Bronchial epithelial cell (primary cell): ENCODE data around the gene AFF1. TPM values are rescaled to one million over a fixed set of nuclear protein-coding genes. Genes with fewer than 3 reads are reported as not detected.

Experiments used
- DNase-seq: peaks from one replicate; pipeline ENCODE4 v3.0.0-alpha.2; 2010; ENCODE audit warnings: low read depth
- FAIRE-seq: peaks from 2 replicates; lab custom pipeline; 2011; peaks lifted over from hg19 to GRCh38; lab: Jason Lieb, UNC
- H3K27me3 ChIP-seq: 2 replicates; pipeline ENCODE4 v1.5.1; 2011; ENCODE audit warnings: low read length; ENCODE audit not compliant: control insufficient read depth, insufficient read depth
- H3K36me3 ChIP-seq: 2 replicates; pipeline ENCODE4 v1.5.1; 2011; ENCODE audit warnings: low read length; ENCODE audit not compliant: control insufficient read depth, insufficient read depth
- H3K4me3 ChIP-seq: 2 replicates; pipeline ENCODE4 v1.5.1; 2011; ENCODE audit warnings: mild to moderate bottlenecking, low read depth, low read length, control low read depth
- CTCF ChIP-seq: IDR thresholded peaks from 2 replicates; pipeline ENCODE4 v1.5.1; 2011; ENCODE audit warnings: mild to moderate bottlenecking, moderate library complexity, low read length, control low read depth, inconsistent platforms; ENCODE audit not compliant: insufficient read depth, severe bottlenecking
- total RNA-seq: library from RNA; depleted of rRNA; stranded (reverse); fragments of >200 nt; gene quantifications from 2 replicates; pipeline ENCODE4 v1.2.1, GENCODE V29; 2014

Gene AFF1
- total RNA-seq, 1 donor from 2014 or later: 9.2 TPM

- no peaks in the 10 kb centered on the region for H3K27me3 ChIP-seq
- H3K4me3 ChIP-seq: no peak overlapping the region
- H3K36me3 ChIP-seq: peaks cover 5% of the 10 kb centered on the region
- peak; percentile 98 for DNase-seq
- FAIRE-seq: no peak
- TF ChIP-seq CTCF: no peak
Measured at GRCh38 chr4:87103691-87104187, 168.9 kb downstream of the AFF1 start.

- FAIRE-seq (no peak), DNase-seq (no peak)
- no peak for TF ChIP-seq CTCF
- H3K36me3 ChIP-seq: peaks cover 8% of the 10 kb centered on the region
- H3K27me3 ChIP-seq: no peaks in the 10 kb centered on the region
- H3K4me3 ChIP-seq: no peak overlapping the region
Measured at GRCh38 chr4:87105101-87105845, 170.5 kb downstream of the AFF1 start.

- no peak for TF ChIP-seq CTCF
- FAIRE-seq: no peak
- Histone ChIP-seq H3K27me3 (no peaks in the 10 kb centered on the region), H3K36me3 (peaks cover 18% of the 10 kb centered on the region), H3K4me3 (no peak overlapping the region)
- DNase-seq: peak; percentile 85
Measured at GRCh38 chr4:87108142-87108546, 173.3 kb downstream of the AFF1 start.

- Histone ChIP-seq H3K4me3 (no peak overlapping the region), H3K27me3 (no peaks in the 10 kb centered on the region), H3K36me3 (peaks cover 21% of the 10 kb centered on the region)
- no peak for TF ChIP-seq CTCF
- no peak for FAIRE-seq
- DNase-seq: no peak
Measured at GRCh38 chr4:87109121-87109520, 174.3 kb downstream of the AFF1 start.

- DNase-seq (no peak), FAIRE-seq (no peak)
- TF ChIP-seq CTCF: no peak
- Histone ChIP-seq H3K27me3 (no peaks in the 10 kb centered on the region), H3K36me3 (peaks cover 26% of the 10 kb centered on the region), H3K4me3 (no peak overlapping the region)
Measured at GRCh38 chr4:87109945-87110344, 175.1 kb downstream of the AFF1 start.
